Tibial artery (tissue), 4 donors: ENCODE data around the gene VAV3.

Experiments used
- DNase-seq, 2 donors: peaks; one replicate each; pipeline ENCODE4 v3.0.0-alpha.2; 2019
- H3K27ac ChIP-seq, 2 donors: fragments of 200-600 bp; sonication (generic) in 1 of 2; 1 replicate in 1 of 2; 2 replicates in 1 of 2; pipeline ENCODE4 v1.5.1; 2018 to 2019; ENCODE audit warnings: mild to moderate bottlenecking in 1 of 2
- H3K27me3 ChIP-seq, 2 donors: fragments of 200-600 bp; sonication (generic) in 1 of 2; one replicate each; pipeline versions ENCODE4 v1.5.1 to v1.6.0; 2016 to 2019
- H3K36me3 ChIP-seq, 3 donors: fragments of 200-600 bp; sonication (generic) in 2 of 3; one replicate each; pipeline ENCODE4 v1.5.1; 2016 to 2019; ENCODE audit warnings: mild to moderate bottlenecking in 2 of 3
- H3K4me1 ChIP-seq, 4 donors: fragments of 200-600 bp; sonication (generic) in 2 of 4; 1 replicate in 3 of 4; 2 replicates in 1 of 4; pipeline ENCODE4 v1.5.1; 2016 to 2019
- H3K4me3 ChIP-seq, 2 donors: fragments of 200-600 bp; sonication (generic) in 1 of 2; 1 replicate in 1 of 2; 2 replicates in 1 of 2; pipeline ENCODE4 v1.5.1; 2018 to 2019; ENCODE audit warnings: mild to moderate bottlenecking in 2 of 2
- H3K9me3 ChIP-seq, 3 donors: fragments of 200-600 bp; sonication (generic) in 1 of 3; one replicate each; pipeline ENCODE4 v1.5.1; 2016 to 2019
- CTCF ChIP-seq, 2 experiments: fragments of 200-600 bp in 1 of 2; fragments of 450-650 bp in 1 of 2; IDR thresholded peaks; one replicate each; pipeline ENCODE4 v1.5.1; 2017 to 2019; ENCODE audit warnings: antibody characterized with exemption in 2 of 2, mild to moderate bottlenecking in 1 of 2, moderate library complexity in 1 of 2
- intact Hi-C: fragments of 100-400 bp; cut with DNase I; formaldehyde crosslinking; loops from one replicate; pipeline ENCODE4 v1.15.0; 2023; ENCODE audit warnings: low total_unique reads

Gene VAV3

GRCh38 chr1:107574044-107574443 lies 390.9 kb downstream of the VAV3 start:
- Histone ChIP-seq H3K27ac (no peak overlapping the region), H3K4me3 (no peak overlapping the region), H3K9me3 (no peaks in the 10 kb centered on the region), H3K27me3 (no peaks in the 10 kb centered on the region), H3K36me3 (no peaks in the 10 kb centered on the region), H3K4me1 (no peaks in the 10 kb centered on the region)
- DNase-seq = no peak
- TF ChIP-seq CTCF (IDR thresholded peaks at IDR 0.05) = no peak
- intact Hi-C loops = no loop called here

DNA sequence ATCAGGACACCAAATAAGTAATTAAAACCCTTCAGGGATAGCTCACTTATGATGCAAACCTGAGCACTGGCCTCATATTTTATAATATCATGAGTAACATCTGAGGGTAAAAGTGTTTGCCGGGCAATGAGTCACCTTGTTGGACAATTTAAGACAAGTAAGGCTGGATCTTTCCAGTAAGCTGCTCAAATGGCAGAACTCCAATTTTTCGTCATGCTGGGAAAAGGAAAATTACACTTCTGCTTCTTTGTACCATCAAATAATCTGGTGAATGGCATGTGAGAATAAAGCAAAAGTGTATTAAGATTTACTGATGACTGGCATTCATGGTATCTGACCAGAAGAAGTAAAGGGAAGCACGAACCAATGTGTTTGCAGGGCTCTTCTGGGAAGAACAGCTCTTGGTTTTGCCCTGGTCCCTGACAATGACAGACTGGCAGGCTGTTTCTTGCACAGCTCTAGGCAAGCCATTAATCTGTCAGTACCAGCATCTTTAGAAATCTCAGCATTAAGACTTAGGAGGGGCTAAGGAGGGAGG lies 392.2 kb downstream of the VAV3 start:
- no peaks in the 10 kb centered on the region for H3K36me3 ChIP-seq
- no peak for DNase-seq
- TF ChIP-seq CTCF (IDR thresholded peaks at IDR 0.05) = no peak
- no peaks in the 10 kb centered on the region for H3K4me1 ChIP-seq
- no peak overlapping the region for H3K4me3 ChIP-seq
- no peaks in the 10 kb centered on the region for H3K9me3 ChIP-seq
- intact Hi-C loops = no loop called here
- no peak overlapping the region for H3K27ac ChIP-seq
- H3K27me3 ChIP-seq = no peaks in the 10 kb centered on the region

DNA sequence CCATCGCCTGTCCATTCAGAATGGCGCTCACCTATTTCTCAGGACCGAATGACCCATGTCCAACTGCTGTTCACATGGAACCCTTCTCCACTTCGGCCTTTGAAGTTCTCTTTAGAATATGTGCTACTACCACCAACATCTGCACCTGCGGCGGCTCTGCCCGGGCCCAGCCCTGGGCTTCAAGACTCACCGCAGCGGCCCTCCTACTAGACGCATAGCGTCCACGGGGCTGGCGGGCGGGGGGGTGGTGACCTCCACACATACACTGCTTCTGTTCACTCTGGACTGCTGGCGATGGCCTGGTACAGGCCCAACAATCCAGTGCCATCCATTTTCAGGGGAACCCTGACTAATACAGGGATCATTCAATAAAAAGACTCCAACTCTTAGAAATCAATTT lies 394.2 kb downstream of the VAV3 start:
- Histone ChIP-seq H3K36me3 (no peaks in the 10 kb centered on the region), H3K4me3 (no peak overlapping the region), H3K27ac (no peak overlapping the region), H3K4me1 (no peaks in the 10 kb centered on the region), H3K27me3 (no peaks in the 10 kb centered on the region), H3K9me3 (no peaks in the 10 kb centered on the region)
- TF ChIP-seq CTCF (IDR thresholded peaks at IDR 0.05) = no peak
- intact Hi-C loops = no loop called here
- DNase-seq = no peak

- no peak for TF ChIP-seq CTCF (IDR thresholded peaks at IDR 0.05)
- H3K36me3 ChIP-seq = no peaks in the 10 kb centered on the region
- H3K27me3 ChIP-seq = no peaks in the 10 kb centered on the region
- H3K9me3 ChIP-seq = no peaks in the 10 kb centered on the region
- no peaks in the 10 kb centered on the region for H3K4me1 ChIP-seq
- no peak for DNase-seq
- no peak overlapping the region for H3K4me3 ChIP-seq
- intact Hi-C loops = no loop called here
- no peak overlapping the region for H3K27ac ChIP-seq
Measured at GRCh38 chr1:107563441-107563840, 401.5 kb downstream of the VAV3 start.

DNA sequence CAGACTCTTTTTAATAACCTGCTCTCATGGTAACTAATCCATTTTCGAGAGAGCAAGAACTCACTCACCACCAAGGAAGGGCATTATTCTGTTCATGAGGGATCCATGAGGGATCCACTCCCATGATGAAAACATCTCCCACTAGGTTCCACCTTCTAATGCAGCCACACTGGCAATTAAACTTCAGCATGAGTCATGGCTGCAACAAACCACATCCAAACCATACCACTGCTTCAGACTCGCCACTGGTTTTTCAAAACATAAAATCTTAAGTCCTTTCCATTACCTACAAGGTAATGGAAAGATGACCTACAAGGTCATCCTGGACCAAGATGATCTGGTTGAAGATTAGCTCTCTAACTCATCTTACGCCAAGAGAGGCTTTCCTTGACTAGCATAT lies 405.1 kb downstream of the VAV3 start:
- Histone ChIP-seq H3K27ac (no peak overlapping the region), H3K9me3 (no peaks in the 10 kb centered on the region), H3K4me1 (no peaks in the 10 kb centered on the region), H3K27me3 (no peaks in the 10 kb centered on the region), H3K4me3 (no peak overlapping the region), H3K36me3 (no peaks in the 10 kb centered on the region)
- intact Hi-C loops = no loop called here
- DNase-seq = no peak
- no peak for TF ChIP-seq CTCF (IDR thresholded peaks at IDR 0.05)

- no peaks in the 10 kb centered on the region for H3K36me3 ChIP-seq
- intact Hi-C loops = no loop called here
- no peaks in the 10 kb centered on the region for H3K27me3 ChIP-seq
- H3K4me3 ChIP-seq = no peak overlapping the region
- no peak overlapping the region for H3K27ac ChIP-seq
- no peak for TF ChIP-seq CTCF (IDR thresholded peaks at IDR 0.05)
- H3K9me3 ChIP-seq = no peaks in the 10 kb centered on the region
- no peak for DNase-seq
- H3K4me1 ChIP-seq = no peaks in the 10 kb centered on the region
Measured at GRCh38 chr1:107557095-107557494, 407.9 kb downstream of the VAV3 start.
